WTC11 (cell line): ENCODE measurements around the gene SYK. TPM values are rescaled to one million over a fixed set of nuclear protein-coding genes. Genes with fewer than 3 reads are reported as not detected.

ENCODE experiments used
- ATAC-seq: fragments of 200-7000 bp; cut with Tn5 transposase; 2 replicates; pipeline ENCODE4 v1.10.0; 2021; ENCODE audit warnings: mild to moderate bottlenecking, moderate library complexity
- CTCF ChIA-PET: fragments of 300-600 bp; sonication (Branson Sonifier 250); formaldehyde crosslinking; loops from one replicate; lab custom pipeline; 2021; ENCODE audit warnings: antibody characterized with exemption; lab: Charles Lee
- POLR2A ChIA-PET: fragments of 350-600 bp; sonication (Branson Sonifier 250); formaldehyde crosslinking; loops from one replicate; lab custom pipeline; 2021; ENCODE audit warnings: antibody characterized with exemption; lab: Charles Lee
- DNase-seq: peaks from one replicate; pipeline ENCODE4 v3.0.0; 2021; ENCODE audit warnings: low spot score
- H3K27ac Mint-ChIP-seq: 2 replicates; pipeline ENCODE4 v1.8.0; 2021; ENCODE audit warnings: mixed read lengths
- H3K27me3 Mint-ChIP-seq: 2 replicates; pipeline ENCODE4 v1.8.0; 2021; ENCODE audit warnings: low read depth, mild to moderate bottlenecking, moderate library complexity, mixed read lengths
- H3K36me3 Mint-ChIP-seq: 2 replicates; pipeline ENCODE4 v1.8.0; 2021; ENCODE audit warnings: mixed read lengths
- H3K4me1 Mint-ChIP-seq: 2 replicates; pipeline ENCODE4 v1.8.0; 2022; ENCODE audit warnings: mixed read lengths
- H3K4me3 Mint-ChIP-seq: 2 replicates; pipeline ENCODE4 v1.8.0; 2021; ENCODE audit warnings: mild to moderate bottlenecking, moderate library complexity, mixed read lengths
- H3K9me3 Mint-ChIP-seq: 2 replicates; pipeline ENCODE4 v1.8.0; 2021; ENCODE audit warnings: mixed read lengths
- ATF1 ChIP-seq: sonication (generic); formaldehyde crosslinking; IDR thresholded peaks from 2 replicates; pipeline ENCODE4 v1.8.1; 2023; ENCODE audit warnings: mild to moderate bottlenecking, moderate library complexity, missing genetic modification reagents
- ATF3 ChIP-seq: sonication (generic); formaldehyde crosslinking; conservative IDR thresholded peaks from 2 replicates; pipeline ENCODE4 v1.8.1; 2022; ENCODE audit warnings: mild to moderate bottlenecking, missing genetic modification reagents
- CREM ChIP-seq: sonication (generic); formaldehyde crosslinking; IDR thresholded peaks from 2 replicates; pipeline ENCODE4 v1.8.1; 2022; ENCODE audit warnings: mild to moderate bottlenecking, missing genetic modification reagents, moderate library complexity
- FOXP1 ChIP-seq: sonication (generic); formaldehyde crosslinking; IDR thresholded peaks from 2 replicates; pipeline ENCODE4 v1.8.0; 2022; ENCODE audit warnings: missing genetic modification reagents, mild to moderate bottlenecking, moderate library complexity, borderline replicate concordance
- IRF2 ChIP-seq: sonication (generic); formaldehyde crosslinking; IDR thresholded peaks from 2 replicates; pipeline ENCODE4 v1.8.0; 2022; ENCODE audit warnings: low read depth, missing genetic modification reagents, borderline replicate concordance
- NR1H2 ChIP-seq: sonication (generic); formaldehyde crosslinking; IDR thresholded peaks from 2 replicates; pipeline ENCODE4 v1.9.0; 2021; ENCODE audit warnings: mild to moderate bottlenecking, moderate library complexity, missing genetic modification reagents
- OVOL2 ChIP-seq: fragments of 250-450 bp; sonication (Bioruptor Pico); IDR thresholded peaks from 2 replicates; pipeline ENCODE4 v1.9.0; 2021; ENCODE audit warnings: mild to moderate bottlenecking, borderline replicate concordance
- TP53 ChIP-seq: sonication (generic); formaldehyde crosslinking; IDR thresholded peaks from 2 replicates; pipeline ENCODE4 v1.8.1; 2023; ENCODE audit warnings: mild to moderate bottlenecking, missing genetic modification reagents
- USF1 ChIP-seq: sonication (generic); formaldehyde crosslinking; IDR thresholded peaks from 2 replicates; pipeline ENCODE4 v1.8.0; 2022; ENCODE audit warnings: mild to moderate bottlenecking, missing genetic modification reagents
- ZNF121 ChIP-seq: sonication (generic); formaldehyde crosslinking; IDR thresholded peaks from 2 replicates; pipeline ENCODE4 v1.8.0; 2023; ENCODE audit warnings: missing genetic modification reagents
- ZNF317 ChIP-seq: sonication (generic); formaldehyde crosslinking; IDR thresholded peaks from 2 replicates; pipeline ENCODE4 v1.8.1; 2023; ENCODE audit warnings: low read depth, mild to moderate bottlenecking, moderate library complexity, missing genetic modification reagents, borderline replicate concordance
- ZNF425 ChIP-seq: fragments of 250-450 bp; sonication (Bioruptor Pico); conservative IDR thresholded peaks from 2 replicates; pipeline ENCODE4 v1.9.0; 2021; ENCODE audit warnings: mild to moderate bottlenecking
- total RNA-seq: library from RNA; stranded (reverse); gene quantifications from 3 replicates; pipeline ENCODE4 v1.2.3, GENCODE V29; 2021
- TF ChIP-seq, protein P1 (sequence below): sonication (generic); formaldehyde crosslinking; IDR thresholded peaks from 2 replicates; pipeline ENCODE4 v1.8.1; 2023; ENCODE audit warnings: mild to moderate bottlenecking, missing genetic modification reagents, borderline replicate concordance
- TF ChIP-seq, protein P2 (sequence below): fragments of 250-450 bp; sonication (Bioruptor Pico); IDR thresholded peaks from 2 replicates; pipeline ENCODE4 v1.9.0; 2021; ENCODE audit warnings: moderate library complexity, mild to moderate bottlenecking, inconsistent platforms, borderline replicate concordance
- TF ChIP-seq, protein P3 (sequence below): sonication (generic); formaldehyde crosslinking; IDR thresholded peaks from 2 replicates; pipeline ENCODE4 v1.8.1; 2023; ENCODE audit warnings: mild to moderate bottlenecking, missing genetic modification reagents
- TF ChIP-seq, protein P4 (sequence below): sonication (generic); formaldehyde crosslinking; IDR thresholded peaks from 2 replicates; pipeline ENCODE4 v1.8.1; 2022; ENCODE audit warnings: mild to moderate bottlenecking, moderate library complexity, missing genetic modification reagents

Gene SYK
- total RNA-seq, 1 experiment from 2014 or later = 7.4 TPM

DNA sequence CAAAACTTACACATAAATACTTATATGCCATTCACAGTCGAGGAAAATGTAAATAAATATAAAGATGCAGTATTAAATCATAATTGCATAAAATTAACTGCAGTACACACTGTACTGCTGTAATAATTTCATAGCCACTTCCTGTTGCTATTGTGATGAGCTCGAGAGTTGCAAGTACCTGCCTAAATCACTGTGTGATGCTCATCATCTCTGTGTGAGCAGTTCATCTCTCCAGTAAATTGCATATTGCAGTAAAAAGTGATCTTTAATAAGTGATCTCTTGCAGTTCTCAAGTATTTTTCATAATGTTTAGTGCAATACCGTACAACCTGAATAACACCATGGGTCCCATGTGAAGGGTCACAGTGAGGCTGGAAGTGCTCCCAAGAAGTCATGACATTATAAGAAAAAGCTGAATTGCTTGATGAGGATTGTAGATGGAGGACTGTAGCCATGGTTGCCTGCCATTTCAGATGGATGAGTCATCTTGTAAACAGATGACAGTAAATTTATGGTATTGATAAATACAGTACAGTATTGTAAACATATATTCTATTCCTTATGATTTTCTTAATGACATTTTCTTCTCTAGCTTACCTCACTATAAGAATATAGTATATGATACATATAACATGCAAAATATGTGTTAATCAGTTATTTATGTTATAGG, 34.9 kb downstream of the SYK start:
- POLR2A ChIA-PET = no interaction called here
- no peak overlapping the region for H3K4me3 Mint-ChIP-seq
- DNase-seq (no peak), ATAC-seq (no peak)
- H3K4me1 Mint-ChIP-seq = no peaks in the 10 kb centered on the region
- no peak overlapping the region for H3K27ac Mint-ChIP-seq
- H3K9me3 Mint-ChIP-seq = peaks cover 17% of the 10 kb centered on the region
- TF ChIP-seq ATF1 (CRISPR knock-in tag) = no peak
- TF ChIP-seq, protein P1, sequence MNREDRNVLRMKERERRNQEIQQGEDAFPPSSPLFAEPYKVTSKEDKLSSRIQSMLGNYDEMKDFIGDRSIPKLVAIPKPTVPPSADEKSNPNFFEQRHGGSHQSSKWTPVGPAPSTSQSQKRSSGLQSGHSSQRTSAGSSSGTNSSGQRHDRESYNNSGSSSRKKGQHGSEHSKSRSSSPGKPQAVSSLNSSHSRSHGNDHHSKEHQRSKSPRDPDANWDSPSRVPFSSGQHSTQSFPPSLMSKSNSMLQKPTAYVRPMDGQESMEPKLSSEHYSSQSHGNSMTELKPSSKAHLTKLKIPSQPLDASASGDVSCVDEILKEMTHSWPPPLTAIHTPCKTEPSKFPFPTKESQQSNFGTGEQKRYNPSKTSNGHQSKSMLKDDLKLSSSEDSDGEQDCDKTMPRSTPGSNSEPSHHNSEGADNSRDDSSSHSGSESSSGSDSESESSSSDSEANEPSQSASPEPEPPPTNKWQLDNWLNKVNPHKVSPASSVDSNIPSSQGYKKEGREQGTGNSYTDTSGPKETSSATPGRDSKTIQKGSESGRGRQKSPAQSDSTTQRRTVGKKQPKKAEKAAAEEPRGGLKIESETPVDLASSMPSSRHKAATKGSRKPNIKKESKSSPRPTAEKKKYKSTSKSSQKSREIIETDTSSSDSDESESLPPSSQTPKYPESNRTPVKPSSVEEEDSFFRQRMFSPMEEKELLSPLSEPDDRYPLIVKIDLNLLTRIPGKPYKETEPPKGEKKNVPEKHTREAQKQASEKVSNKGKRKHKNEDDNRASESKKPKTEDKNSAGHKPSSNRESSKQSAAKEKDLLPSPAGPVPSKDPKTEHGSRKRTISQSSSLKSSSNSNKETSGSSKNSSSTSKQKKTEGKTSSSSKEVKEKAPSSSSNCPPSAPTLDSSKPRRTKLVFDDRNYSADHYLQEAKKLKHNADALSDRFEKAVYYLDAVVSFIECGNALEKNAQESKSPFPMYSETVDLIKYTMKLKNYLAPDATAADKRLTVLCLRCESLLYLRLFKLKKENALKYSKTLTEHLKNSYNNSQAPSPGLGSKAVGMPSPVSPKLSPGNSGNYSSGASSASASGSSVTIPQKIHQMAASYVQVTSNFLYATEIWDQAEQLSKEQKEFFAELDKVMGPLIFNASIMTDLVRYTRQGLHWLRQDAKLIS = no peak
- no peak for TF ChIP-seq IRF2
- TF ChIP-seq ZNF425 = no peak
- TF ChIP-seq ZNF317 = no peak
- no peak for TF ChIP-seq USF1 (CRISPR knock-in tag)
- TF ChIP-seq, protein P2, sequence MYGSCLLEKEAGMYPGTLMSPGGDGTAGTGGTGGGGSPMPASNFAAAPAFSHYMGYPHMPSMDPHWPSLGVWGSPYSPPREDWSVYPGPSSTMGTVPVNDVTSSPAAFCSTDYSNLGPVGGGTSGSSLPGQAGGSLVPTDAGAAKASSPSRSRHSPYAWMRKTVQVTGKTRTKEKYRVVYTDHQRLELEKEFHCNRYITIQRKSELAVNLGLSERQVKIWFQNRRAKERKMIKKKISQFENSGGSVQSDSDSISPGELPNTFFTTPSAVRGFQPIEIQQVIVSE = no peak
- no peaks in the 10 kb centered on the region for H3K27me3 Mint-ChIP-seq
- H3K36me3 Mint-ChIP-seq = peaks cover 2% of the 10 kb centered on the region; the same call in 1 of the 2 replicates
- CTCF ChIA-PET = no interaction called here

- no peak for DNase-seq
- no peaks in the 10 kb centered on the region for H3K27me3 Mint-ChIP-seq
- no peaks in the 10 kb centered on the region for H3K4me1 Mint-ChIP-seq
- TF ChIP-seq TP53 (no peak), ZNF121 (CRISPR knock-in tag) (no peak), ZNF317 (no peak), NR1H2 (CRISPR knock-in tag) (no peak), FOXP1 (no peak), ATF3 (CRISPR knock-in tag) (no peak), CREM (CRISPR knock-in tag) (no peak), OVOL2 (CRISPR knock-in tag) (no peak), ZNF425 (no peak)
- TF ChIP-seq, protein P3, sequence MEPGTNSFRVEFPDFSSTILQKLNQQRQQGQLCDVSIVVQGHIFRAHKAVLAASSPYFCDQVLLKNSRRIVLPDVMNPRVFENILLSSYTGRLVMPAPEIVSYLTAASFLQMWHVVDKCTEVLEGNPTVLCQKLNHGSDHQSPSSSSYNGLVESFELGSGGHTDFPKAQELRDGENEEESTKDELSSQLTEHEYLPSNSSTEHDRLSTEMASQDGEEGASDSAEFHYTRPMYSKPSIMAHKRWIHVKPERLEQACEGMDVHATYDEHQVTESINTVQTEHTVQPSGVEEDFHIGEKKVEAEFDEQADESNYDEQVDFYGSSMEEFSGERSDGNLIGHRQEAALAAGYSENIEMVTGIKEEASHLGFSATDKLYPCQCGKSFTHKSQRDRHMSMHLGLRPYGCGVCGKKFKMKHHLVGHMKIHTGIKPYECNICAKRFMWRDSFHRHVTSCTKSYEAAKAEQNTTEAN = no peak
- TF ChIP-seq, protein P4, sequence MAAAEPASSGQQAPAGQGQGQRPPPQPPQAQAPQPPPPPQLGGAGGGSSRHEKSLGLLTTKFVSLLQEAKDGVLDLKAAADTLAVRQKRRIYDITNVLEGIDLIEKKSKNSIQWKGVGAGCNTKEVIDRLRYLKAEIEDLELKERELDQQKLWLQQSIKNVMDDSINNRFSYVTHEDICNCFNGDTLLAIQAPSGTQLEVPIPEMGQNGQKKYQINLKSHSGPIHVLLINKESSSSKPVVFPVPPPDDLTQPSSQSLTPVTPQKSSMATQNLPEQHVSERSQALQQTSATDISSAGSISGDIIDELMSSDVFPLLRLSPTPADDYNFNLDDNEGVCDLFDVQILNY = no peak
- H3K36me3 Mint-ChIP-seq = peaks cover under 1% of the 10 kb centered on the region; the same call in 1 of the 2 replicates
- H3K9me3 Mint-ChIP-seq = peaks cover 7% of the 10 kb centered on the region
- CTCF ChIA-PET = interaction anchor here (1.1 to 1.2 kb wide), 2 partner anchors 22 to 111 kb away, joined by 3 to 4 read pairs; no protein-coding TSS in a partner anchor
- POLR2A ChIA-PET = no interaction called here
- no peak overlapping the region for H3K27ac Mint-ChIP-seq
- no peak overlapping the region for H3K4me3 Mint-ChIP-seq
- ATAC-seq = no peak
Observed at GRCh38 chr9:90838098-90838497, 36.5 kb downstream of the SYK start.
